MM.1S (cell line): Measurements from ENCODE around the gene ENTPD5.

Source experiments
- DNase-seq: peaks from one replicate; pipeline ENCODE4 v3.0.0-alpha.2; 2015
- H2AFZ ChIP-seq: fragments of 300-600 bp; sonication (generic); 2 replicates; pipeline ENCODE4 v1.6.0; 2016; ENCODE audit warnings: antibody characterized with exemption, low read length
- H3F3A ChIP-seq: fragments of 300-600 bp; sonication (generic); 2 replicates; pipeline ENCODE4 v1.6.1; 2016; ENCODE audit warnings: mild to moderate bottlenecking, antibody characterized with exemption, low read length, moderate library complexity, mixed read lengths; ENCODE audit not compliant: insufficient read depth
- H3K27ac ChIP-seq: fragments of 300-600 bp; sonication (generic); 2 replicates; pipeline ENCODE4 v1.5.1; 2016; ENCODE audit warnings: mild to moderate bottlenecking, low read length
- H3K27me3 ChIP-seq: fragments of 300-600 bp; sonication (generic); replicated peaks from 2 replicates; pipeline ENCODE4 v1.6.0; 2016; ENCODE audit warnings: low read length; ENCODE audit not compliant: insufficient read depth
- H3K36me3 ChIP-seq: fragments of 300-600 bp; sonication (generic); replicated peaks from 2 replicates; pipeline ENCODE4 v1.6.1; 2016; ENCODE audit warnings: mild to moderate bottlenecking, low read length, mixed read lengths; ENCODE audit not compliant: insufficient read depth
- H3K4me1 ChIP-seq: fragments of 300-600 bp; sonication (generic); 2 replicates; pipeline ENCODE4 v1.6.1; 2016; ENCODE audit warnings: low read length, mixed read lengths
- H3K4me2 ChIP-seq: fragments of 300-600 bp; sonication (generic); 2 replicates; pipeline ENCODE4 v1.6.0; 2016; ENCODE audit warnings: low read depth, low read length
- H3K4me3 ChIP-seq: fragments of 300-600 bp; sonication (generic); 2 replicates; pipeline ENCODE4 v1.5.1; 2016; ENCODE audit warnings: low read length, mixed read lengths
- H3K79me2 ChIP-seq: fragments of 300-600 bp; sonication (generic); 2 replicates; pipeline ENCODE4 v1.6.1; 2016; ENCODE audit warnings: mixed run types, low read length, mixed read lengths
- H3K9ac ChIP-seq: fragments of 300-600 bp; sonication (generic); 2 replicates; pipeline ENCODE4 v1.6.1; 2016; ENCODE audit warnings: low read length, mixed read lengths
- H3K9me2 ChIP-seq: fragments of 300-600 bp; sonication (generic); replicated peaks from 2 replicates; pipeline ENCODE4 v1.6.1; 2016; ENCODE audit warnings: mild to moderate bottlenecking, low read length, mixed read lengths; ENCODE audit not compliant: insufficient read depth
- H3K9me3 ChIP-seq: fragments of 300-600 bp; sonication (generic); replicated peaks from 2 replicates; pipeline ENCODE4 v1.6.1; 2016; ENCODE audit warnings: mild to moderate bottlenecking, low read length, mixed read lengths; ENCODE audit not compliant: insufficient read depth
- H4K20me1 ChIP-seq: fragments of 300-600 bp; sonication (generic); 2 replicates; pipeline ENCODE4 v1.6.1; 2016; ENCODE audit warnings: mild to moderate bottlenecking, low read length, moderate library complexity, mixed read lengths; ENCODE audit not compliant: insufficient read depth
- CTCF ChIP-seq: fragments of 300-600 bp; sonication (generic); IDR thresholded peaks from 2 replicates; pipeline ENCODE4 v1.5.1; 2016; ENCODE audit warnings: antibody characterized with exemption, low read length, mixed read lengths
- EZH2 ChIP-seq: fragments of 300-600 bp; sonication (generic); optimal IDR thresholded peaks from 2 replicates; pipeline ENCODE3; 2017; ENCODE audit warnings: low read depth, mild to moderate bottlenecking, antibody characterized with exemption, low read length, mixed read lengths
- EZH2phosphoT487 ChIP-seq: fragments of 300-600 bp; sonication (generic); IDR thresholded peaks from 2 replicates; pipeline ENCODE4 v1.6.1; 2018; ENCODE audit warnings: antibody characterized with exemption, low read length

Gene ENTPD5

GRCh38 chr14:74018586-74019407, at the start of gene ENTPD5, which contains the start of gene BBOF1:
Gene ENTPD5 (minus strand): TSS chr14:74019288. CDS start chr14:73988102, 31,186 bp downstream.
Gene BBOF1 (plus strand): TSS chr14:74019349. CDS start chr14:74019479, 130 bp downstream.
- TF ChIP-seq CTCF (no peak), EZH2 (no peak), EZH2phosphoT487 (no peak)
- Histone ChIP-seq H3K9me2 (no peaks in the 10 kb centered on the region), H3K79me2 (no peaks in the 10 kb centered on the region), H3K27ac (peak within 1 kb of the TSS; percentile 63; the same call in 1 of the 2 replicates), H3K4me3 (peak within 1 kb of the TSS; percentile 71), H2AFZ (peak within 1 kb of the TSS; percentile 83), H3K27me3 (no peaks in the 10 kb centered on the region), H3K9me3 (no peaks in the 10 kb centered on the region), H3K36me3 (no peaks in the 10 kb centered on the region), H3K4me2 (peak within 1 kb of the TSS; percentile 61), H3K4me1 (no peaks in the 10 kb centered on the region), H3K9ac (peak within 1 kb of the TSS; percentile 63), H3F3A (no peaks in the 10 kb centered on the region), H4K20me1 (no peaks in the 10 kb centered on the region)
- DNase-seq, result peak; percentile 76

- H3K4me3 ChIP-seq, result no peak overlapping the region
- TF ChIP-seq EZH2phosphoT487 (no peak), CTCF (no peak), EZH2 (no peak)
- H3K27me3 ChIP-seq, result no peaks in the 10 kb centered on the region
- H3F3A ChIP-seq, result no peaks in the 10 kb centered on the region
- no peaks in the 10 kb centered on the region for H3K9me3 ChIP-seq
- H3K79me2 ChIP-seq, result no peaks in the 10 kb centered on the region
- H3K4me1 ChIP-seq, result no peaks in the 10 kb centered on the region
- H3K36me3 ChIP-seq, result no peaks in the 10 kb centered on the region
- no peak overlapping the region for H3K4me2 ChIP-seq
- H2AFZ ChIP-seq, result no peak overlapping the region
- H4K20me1 ChIP-seq, result no peaks in the 10 kb centered on the region
- no peak overlapping the region for H3K9ac ChIP-seq
- no peaks in the 10 kb centered on the region for H3K9me2 ChIP-seq
- H3K27ac ChIP-seq, result no peak overlapping the region
- DNase-seq, result no peak
These were observed 46.9 kb upstream of the ENTPD5 start for GRCh38 chr14:74065746-74066575.

GRCh38 chr14:74064883-74065282, 45.8 kb upstream of the ENTPD5 start:
- Histone ChIP-seq H3K9ac (no peak overlapping the region), H3K4me1 (no peaks in the 10 kb centered on the region), H3K4me3 (no peak overlapping the region), H3F3A (no peaks in the 10 kb centered on the region), H3K9me3 (no peaks in the 10 kb centered on the region), H3K36me3 (no peaks in the 10 kb centered on the region), H3K27me3 (no peaks in the 10 kb centered on the region), H3K27ac (no peak overlapping the region), H3K79me2 (no peaks in the 10 kb centered on the region), H3K9me2 (no peaks in the 10 kb centered on the region), H3K4me2 (no peak overlapping the region), H2AFZ (no peak overlapping the region), H4K20me1 (no peaks in the 10 kb centered on the region)
- no peak for DNase-seq
- TF ChIP-seq EZH2phosphoT487 (no peak), EZH2 (no peak), CTCF (no peak)
